GM19239 (cell line): Measurements from ENCODE around the gene CLVS2.

Experiments used
- DNase-seq: peaks from one replicate; pipeline ENCODE4 v3.0.0; 2011; ENCODE audit warnings: low spot score; ENCODE audit not compliant: insufficient read length
- FAIRE-seq: peaks from 2 replicates; lab custom pipeline; 2011; peaks lifted over from hg19 to GRCh38; lab: Jason Lieb, UNC

CLVS2 gene

GRCh38 chr6:123017104-123017682, 21.2 kb downstream of the CLVS2 start:
- FAIRE-seq: no peak
- no peak for DNase-seq

- FAIRE-seq (no peak), DNase-seq (no peak)
Observed at GRCh38 chr6:123022975-123023374, 26.9 kb downstream of the CLVS2 start.

DNA sequence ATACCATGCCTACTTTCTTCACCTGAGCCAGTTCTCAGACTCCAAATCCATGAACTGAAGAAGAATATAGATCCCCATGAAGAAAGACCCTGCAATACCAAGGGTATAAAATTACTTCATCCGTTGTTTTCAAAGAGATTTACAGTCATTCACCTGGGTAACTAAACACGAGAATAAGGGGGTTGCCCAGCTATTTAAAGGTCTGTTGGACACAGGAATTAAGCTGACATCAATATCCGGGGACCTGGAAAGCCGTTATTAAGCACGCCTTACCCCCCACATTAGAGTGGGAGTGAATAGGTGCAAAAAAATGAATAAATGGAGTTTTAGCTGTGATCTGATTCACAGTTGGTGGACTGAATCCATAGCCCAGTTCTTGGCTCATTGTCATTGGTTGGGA, 28.9 kb downstream of the CLVS2 start:
- DNase-seq: no peak
- no peak for FAIRE-seq

DNA sequence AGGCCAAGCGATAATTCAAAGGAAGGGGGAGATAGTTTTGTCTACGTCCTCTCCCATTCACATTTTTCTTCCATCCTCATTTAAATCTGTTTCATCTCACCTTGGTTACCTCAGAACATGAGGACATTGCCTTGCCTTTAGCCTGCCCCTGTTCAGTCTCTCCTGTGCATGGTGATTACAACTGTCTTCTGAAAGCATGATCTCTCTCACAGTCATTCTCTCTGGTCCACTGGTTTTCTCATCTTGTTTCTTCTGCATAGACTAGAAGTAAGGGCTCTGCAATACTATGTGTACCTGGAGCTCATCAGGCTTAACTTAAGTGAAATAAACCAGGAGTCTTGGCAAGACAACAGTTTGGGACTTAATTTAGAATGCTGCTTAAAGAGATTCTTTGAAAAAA, 31.4 kb downstream of the CLVS2 start:
- FAIRE-seq (no peak), DNase-seq (no peak)

- DNase-seq (no peak), FAIRE-seq (no peak)
Observed at GRCh38 chr6:123028263-123028662, 32.2 kb downstream of the CLVS2 start.

GRCh38 chr6:123030282-123030681, 34.2 kb downstream of the CLVS2 start:
- DNase-seq: no peak
- FAIRE-seq: no peak

- no peak for DNase-seq
- FAIRE-seq: no peak
Observed at GRCh38 chr6:123036648-123037047, 40.6 kb downstream of the CLVS2 start.

- FAIRE-seq (no peak), DNase-seq (no peak)
Observed at GRCh38 chr6:123039431-123039830, 43.4 kb downstream of the CLVS2 start.

GRCh38 chr6:123042401-123042800, 46.4 kb downstream of the CLVS2 start:
- DNase-seq: no peak
- FAIRE-seq: no peak

DNA sequence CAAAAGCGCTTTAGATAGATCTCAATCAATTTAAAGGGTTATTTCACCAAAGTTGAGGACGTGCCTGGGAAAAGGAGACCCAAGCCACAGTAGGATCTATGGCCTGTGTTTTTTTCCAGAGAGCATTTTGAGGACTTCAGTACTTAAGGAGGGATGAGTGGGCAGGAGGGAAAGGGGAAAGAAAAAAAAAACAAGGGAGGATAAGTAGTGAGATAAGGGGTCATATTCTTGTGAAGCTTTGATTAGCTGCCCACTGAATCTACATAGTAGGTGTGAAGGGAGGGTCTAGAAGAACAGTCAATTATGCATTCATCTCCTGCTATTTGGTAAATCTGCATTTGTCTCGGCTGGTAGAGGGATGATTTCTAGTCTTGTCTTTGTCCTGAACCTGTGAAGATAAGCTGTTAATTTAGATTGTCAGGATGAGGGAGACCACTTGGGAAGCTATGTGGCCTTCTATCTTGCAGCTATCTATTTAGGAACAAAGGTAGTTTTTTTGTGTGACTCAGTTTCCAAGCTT, 48.4 kb downstream of the CLVS2 start:
- FAIRE-seq: no peak
- DNase-seq: no peak

- FAIRE-seq: no peak
- DNase-seq: no peak
Observed at GRCh38 chr6:123053602-123054225, 57.7 kb downstream of the CLVS2 start.

- FAIRE-seq: no peak
Observed at GRCh38 chr6:123055256-123055655, 59.2 kb downstream of the CLVS2 start.

GRCh38 chr6:123062670-123063069, 66.6 kb downstream of the CLVS2 start:
- DNase-seq (no peak), FAIRE-seq (no peak)

More at GRCh38 chr6:123055256-123055655, 59.2 kb downstream of the CLVS2 start:
- DNase-seq: no peak

DNA sequence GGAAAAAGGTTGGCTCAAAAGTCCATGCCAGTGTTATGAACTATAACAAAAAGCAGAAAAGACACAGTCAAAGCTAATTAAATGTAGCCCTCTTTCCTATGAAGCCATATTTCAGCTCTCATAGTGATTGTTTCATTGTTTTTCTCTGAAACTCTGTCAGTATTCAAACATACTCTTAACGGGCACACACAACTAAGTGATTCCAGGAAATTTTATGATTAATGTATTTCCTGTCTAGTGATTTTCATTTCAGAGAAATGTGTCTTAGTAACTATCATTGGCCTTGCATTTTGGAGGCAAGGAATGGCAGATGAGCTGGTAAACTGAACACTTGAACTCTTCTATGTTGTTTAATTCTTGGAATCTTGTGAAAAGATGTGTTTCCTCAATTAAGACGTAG, 68.0 kb downstream of the CLVS2 start:
- no peak for FAIRE-seq
- DNase-seq: no peak

DNA sequence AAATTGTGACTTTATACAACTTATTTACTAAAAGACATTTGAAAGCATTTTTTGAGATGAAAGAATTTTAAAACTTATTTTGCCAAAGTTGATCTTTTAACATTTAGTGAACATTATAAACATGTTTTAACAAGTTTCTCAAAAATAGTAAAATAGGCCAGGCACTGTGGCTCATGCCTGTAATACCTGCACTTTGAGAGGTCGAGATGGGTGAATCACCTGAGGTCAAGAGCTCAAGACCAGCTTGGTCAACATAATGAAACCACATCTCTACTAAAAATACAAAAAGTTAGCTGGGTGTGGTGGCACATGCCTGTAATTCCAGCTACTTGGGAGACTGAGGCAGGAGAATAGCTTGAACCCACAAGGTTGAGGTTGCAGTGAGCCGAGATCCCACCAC, 78.6 kb downstream of the CLVS2 start:
- no peak for DNase-seq
- no peak for FAIRE-seq

GRCh38 chr6:123085403-123085802, 89.4 kb downstream of the CLVS2 start:
- no peak for FAIRE-seq

DNA sequence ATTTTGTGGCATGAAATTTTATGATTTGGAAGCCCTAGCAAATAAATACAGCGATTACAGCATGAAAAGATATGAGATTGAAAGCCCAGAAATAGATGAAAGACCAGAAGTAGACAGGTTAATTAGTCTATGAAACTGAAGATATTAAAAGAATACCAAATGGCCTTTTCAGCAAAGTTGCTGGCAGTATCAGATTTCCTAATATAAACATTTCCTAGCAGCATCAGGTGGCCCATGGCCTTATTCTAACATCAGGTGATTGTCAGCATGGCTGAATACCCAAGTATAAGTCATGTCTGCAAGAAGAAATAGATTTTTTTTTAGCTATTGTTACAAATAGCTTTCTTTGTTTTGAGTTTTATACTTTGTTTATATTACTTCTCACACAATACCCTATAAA, 93.2 kb downstream of the CLVS2 start:
- DNase-seq (no peak), FAIRE-seq (no peak)

More at GRCh38 chr6:123085403-123085802, 89.4 kb downstream of the CLVS2 start:
- DNase-seq: no peak

DNA sequence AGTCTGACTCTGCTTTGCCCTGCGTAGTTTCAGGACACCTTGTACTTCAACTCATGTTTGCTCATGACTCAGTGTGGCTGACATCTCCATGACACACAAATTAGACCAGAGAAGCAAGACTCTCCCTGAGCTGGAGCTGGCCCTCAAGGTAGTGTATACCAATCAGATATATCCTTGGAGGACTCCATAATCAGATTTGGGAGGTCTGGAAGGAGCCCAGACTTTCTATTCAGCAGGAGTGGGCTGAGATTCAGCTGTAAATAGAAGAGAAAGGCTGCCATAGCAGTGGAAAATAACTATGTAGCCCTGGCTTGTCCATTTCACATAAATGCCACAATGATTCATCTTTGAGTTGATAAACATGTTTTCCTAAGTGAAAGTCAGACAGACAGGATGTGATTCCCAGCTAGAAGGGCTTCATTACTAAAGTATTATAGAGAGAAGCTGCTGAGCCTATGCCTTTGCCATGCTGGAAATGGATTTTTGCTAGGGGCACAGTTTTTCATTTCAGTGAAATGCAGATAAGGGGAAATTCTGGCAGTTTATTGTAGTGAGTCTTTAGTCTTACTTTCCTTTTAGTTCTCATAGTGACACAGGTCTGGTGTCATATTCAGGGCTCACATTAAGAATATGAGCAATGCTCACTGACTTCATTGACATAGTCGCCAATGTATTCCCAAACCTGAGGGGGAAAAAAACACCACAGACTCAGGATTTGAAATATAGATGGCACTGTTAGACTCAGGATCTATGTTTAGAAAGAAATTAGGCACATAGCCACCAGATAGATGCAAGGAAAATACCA, 95.3 kb downstream of the CLVS2 start:
- FAIRE-seq (no peak), DNase-seq (no peak)

DNA sequence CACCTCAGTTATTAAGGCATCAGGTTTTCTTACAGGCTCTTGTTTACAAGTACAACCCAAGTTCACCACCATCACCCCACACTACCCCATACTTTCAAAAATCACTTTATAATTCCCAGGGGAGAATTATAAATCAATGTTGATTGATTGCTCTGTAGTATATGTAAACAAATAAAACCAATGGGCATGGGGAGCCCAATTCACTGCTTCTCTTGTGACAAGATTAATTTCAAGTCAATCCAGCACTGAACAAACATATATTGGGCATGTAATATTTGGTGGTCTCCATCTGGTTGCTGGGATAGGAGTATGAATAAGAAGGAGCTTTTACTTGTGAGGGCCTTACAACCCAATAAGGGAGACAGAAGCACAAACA, 95.8 kb downstream of the CLVS2 start:
- FAIRE-seq (no peak), DNase-seq (no peak)

DNA sequence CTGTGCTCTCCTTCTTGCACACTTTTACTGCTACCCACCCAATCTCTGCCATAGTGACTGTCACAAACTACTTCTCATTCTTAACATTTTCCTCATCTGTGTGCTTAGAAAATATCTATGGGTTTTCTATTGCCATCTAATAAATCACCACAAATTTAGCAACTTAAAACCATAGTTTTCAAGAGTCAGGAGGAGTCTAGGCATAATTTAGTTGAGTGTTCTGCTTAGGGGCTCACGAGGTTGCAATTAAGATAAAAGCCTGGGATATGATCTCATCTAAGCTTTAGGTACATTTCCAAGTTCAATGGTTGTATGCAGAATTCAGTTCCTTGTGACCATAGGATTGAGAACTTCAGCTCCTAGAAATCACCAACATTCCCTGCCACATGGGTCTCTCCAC, 98.8 kb downstream of the CLVS2 start:
- DNase-seq (no peak), FAIRE-seq (no peak)

DNA sequence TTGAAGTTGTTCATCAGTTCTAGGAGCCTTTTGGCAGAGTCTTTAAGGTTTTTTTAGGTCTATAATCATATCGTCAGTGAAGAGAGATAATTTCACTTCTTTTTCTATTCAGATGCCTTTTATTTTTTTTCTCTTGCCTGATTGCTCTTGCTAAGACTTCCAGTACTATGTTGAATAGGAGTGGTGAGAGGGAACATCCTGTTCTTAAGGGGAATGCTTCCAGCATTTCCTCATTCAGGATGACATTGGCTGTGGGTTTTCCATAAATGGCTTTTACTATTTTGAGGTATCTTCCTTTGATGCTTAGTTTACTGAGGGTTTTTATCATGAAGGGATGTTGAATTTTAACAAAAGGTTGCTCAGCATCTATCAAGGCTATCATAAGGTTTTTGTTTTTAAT, 109.5 kb downstream of the CLVS2 start:
- DNase-seq (no peak), FAIRE-seq (no peak)
